RCC 7860 (cell line): Measurements from ENCODE around the gene SDF2.
A peak's percentile ranks its signal among the peaks of the same experiment; 100 is the strongest.
"Not testable (repeated sequence)": the region's sequence is repeated elsewhere in the genome, so short reads cannot be mapped to it uniquely, and the experiment has no call there.

ENCODE experiments used
- DNase-seq: peaks from one replicate; pipeline ENCODE4 v3.0.0-alpha.2; 2015; ENCODE audit warnings: low spot score
- FAIRE-seq: peaks from 2 replicates; lab custom pipeline; 2012; peaks lifted over from hg19 to GRCh38; lab: Jason Lieb, UNC

SDF2 gene

DNA sequence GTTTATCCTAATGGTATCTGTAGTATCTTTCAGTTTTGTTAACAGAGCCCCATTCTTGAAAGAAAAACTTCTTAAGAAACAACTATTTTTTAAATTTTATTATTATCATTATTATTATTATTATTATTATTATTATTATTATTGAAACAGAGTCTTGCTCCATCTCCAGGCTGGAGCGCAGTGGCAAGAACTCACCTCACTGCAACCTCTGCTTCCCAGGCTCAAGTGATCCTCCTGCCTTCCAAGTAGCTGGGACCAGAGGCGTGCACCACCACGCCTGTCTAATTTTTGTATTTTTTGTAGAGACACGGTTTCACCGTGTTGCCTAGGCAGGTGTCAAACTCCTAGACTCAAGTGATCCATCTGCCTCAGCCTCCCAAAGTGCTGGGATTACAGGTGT, 23.7 kb upstream of the SDF2 start:
- no peak for DNase-seq
- FAIRE-seq: no peak

DNA sequence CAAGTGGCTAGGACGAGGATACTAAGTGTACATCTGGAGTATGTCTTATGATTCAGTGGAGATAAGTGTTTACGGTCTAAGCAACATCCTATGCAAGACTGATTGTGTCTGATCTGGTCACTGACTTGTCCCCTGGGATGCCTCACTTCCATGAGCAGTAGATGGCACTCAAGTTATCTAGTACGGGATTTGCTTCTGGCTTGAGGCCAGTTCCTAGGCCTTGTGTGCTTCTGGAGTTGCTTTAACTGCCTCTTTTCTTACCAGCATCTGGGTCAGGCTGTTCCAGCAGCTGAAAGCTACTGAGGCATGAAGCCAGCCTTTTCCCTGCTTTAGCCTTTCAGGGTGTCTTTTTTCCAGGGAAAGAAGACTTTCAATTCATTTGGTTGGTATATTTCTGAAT, 23.3 kb upstream of the SDF2 start:
- FAIRE-seq (peak; percentile 24), DNase-seq (peak; percentile 76)

DNA sequence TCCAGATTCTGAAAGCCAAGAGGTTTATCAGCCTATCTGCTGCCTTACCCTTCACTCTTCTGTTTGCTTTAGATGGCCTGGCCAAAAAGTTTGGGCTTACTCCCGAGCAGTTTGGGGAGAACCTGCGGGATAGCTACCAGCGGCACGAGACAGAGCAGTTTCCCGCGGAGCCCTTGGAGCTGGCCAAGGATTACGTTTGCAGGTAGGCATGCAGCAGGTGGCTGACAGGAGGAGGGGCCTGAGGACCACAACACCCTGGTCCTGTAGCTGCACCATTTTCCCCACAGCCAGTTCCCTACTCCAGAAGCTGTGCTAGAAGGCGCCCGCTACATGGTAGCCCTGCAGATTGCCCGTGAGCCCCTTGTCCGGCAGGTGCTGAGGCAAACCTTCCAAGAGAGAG, 20.9 kb upstream of the SDF2 start:
- FAIRE-seq: no peak
- no peak for DNase-seq

DNA sequence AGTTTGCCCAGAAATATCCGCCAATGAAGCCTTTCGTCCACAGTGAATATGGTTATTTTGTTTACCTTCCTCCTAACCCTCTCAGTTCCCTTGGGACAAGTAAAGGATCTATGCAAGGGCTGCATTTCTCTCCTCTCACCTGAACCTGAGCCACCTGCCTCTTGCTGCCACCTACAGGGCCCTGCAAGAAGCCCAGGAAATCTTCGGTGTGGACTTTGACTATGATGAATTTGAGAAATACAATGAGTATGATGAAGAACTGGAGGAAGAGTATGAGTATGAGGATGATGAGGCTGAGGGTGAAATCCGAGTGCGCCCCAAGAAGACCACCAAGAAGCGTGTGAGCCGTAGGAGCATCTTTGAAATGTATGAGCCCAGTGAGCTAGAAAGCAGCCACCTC, 14.3 kb upstream of the SDF2 start:
- DNase-seq: peak; percentile 7
- FAIRE-seq: no peak

GRCh38 chr17:28675490-28675889, 13.8 kb upstream of the SDF2 start:
- FAIRE-seq: no peak
- no peak for DNase-seq

- DNase-seq (no peak), FAIRE-seq (no peak)
Measured at GRCh38 chr17:28669918-28670317, 8.2 kb upstream of the SDF2 start.

GRCh38 chr17:28667870-28668269, 6.2 kb upstream of the SDF2 start:
- DNase-seq: no peak
- no peak for FAIRE-seq

GRCh38 chr17:28665994-28666393, 4.3 kb upstream of the SDF2 start:
- no peak for DNase-seq

DNA sequence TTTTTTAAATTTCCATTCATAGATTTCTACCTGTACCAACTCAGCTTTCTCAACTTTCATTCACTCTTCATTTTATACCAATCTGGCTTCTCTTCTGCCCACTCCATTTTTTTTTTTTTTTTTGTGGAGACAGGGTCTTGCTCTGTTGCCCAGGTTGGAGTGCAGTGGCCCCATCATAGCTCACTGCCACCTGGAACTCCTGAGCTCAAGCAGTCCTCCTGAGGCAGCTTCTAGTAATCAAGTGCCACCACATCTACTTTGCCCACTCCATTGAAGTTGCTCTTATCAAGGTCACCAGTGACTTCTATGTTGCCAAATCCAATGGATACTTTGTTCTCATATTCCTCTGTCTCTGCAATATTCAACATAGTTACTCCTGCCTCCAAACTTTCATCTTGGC, 2.0 kb upstream of the SDF2 start:
- no peak for DNase-seq
- FAIRE-seq: no peak

More at GRCh38 chr17:28665994-28666393, 4.3 kb upstream of the SDF2 start:
- FAIRE-seq: no peak

DNA sequence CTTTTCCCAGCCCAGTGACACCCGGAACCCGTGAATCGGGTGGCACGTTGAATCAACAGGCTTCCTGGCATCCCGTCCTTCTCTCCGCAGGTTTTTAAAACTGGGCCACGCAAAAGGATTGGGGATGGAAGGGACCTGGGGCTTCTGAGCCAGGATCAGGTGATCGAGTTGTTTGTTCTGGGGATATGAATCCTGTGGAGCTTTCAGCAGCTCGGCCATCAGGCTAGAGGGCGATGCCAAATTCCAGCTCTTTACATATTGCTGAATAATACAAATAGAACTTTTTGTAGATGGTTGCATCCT, 772 bp upstream of the SDF2 start:
- DNase-seq: no peak
- no peak for FAIRE-seq

GRCh38 chr17:28659497-28659881, 2.2 kb downstream of the SDF2 start:
- DNase-seq, FAIRE-seq: not testable (repeated sequence)

GRCh38 chr17:28658766-28659496, 2.8 kb downstream of the SDF2 start:
- not testable (repeated sequence) for DNase-seq, FAIRE-seq

DNA sequence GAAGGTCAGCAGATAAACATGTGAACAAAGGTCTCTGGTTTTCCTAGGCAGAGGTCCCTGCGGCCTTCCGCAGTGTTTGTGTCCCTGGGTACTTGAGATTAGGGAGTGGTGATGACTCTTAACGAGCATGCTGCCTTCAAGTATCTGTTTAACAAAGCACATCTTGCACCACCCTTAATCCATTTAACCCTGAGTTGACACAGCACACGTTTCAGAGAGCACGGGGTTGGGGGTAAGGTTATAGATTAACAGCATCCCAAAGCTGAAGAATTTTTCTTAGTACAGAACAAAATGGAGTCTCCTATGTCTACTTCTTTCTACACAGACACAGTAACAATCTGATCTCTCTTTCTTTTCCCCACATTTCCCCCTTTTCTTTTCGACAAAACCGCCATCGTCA, 3.4 kb downstream of the SDF2 start:
- not testable (repeated sequence) for DNase-seq, FAIRE-seq

GRCh38 chr17:28657756-28658155, 4.0 kb downstream of the SDF2 start:
- FAIRE-seq: peak; percentile 70

DNA sequence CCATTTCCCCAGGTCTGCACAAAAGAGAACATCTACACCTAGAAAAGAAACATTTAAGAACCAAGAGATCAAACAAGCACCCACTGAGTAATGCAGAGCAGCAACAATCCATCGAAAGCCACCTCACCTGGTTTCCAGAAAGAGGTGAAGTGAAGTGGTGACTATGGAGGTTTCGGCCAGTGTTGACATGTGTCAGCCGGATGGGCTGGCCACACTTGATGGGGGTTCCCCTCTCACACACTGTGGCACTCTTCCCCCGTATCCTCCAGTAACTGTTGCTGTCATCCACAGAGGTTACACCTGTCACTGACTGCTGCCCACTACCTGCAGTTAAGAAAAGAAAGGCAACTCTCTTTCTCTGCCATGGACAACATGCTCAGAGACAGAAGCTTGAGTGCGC, 6.5 kb downstream of the SDF2 start:
- FAIRE-seq (no peak), DNase-seq (no peak)

More at GRCh38 chr17:28657756-28658155, 4.0 kb downstream of the SDF2 start:
- DNase-seq: peak; percentile 37

- no peak for DNase-seq
- no peak for FAIRE-seq
Measured at GRCh38 chr17:28648698-28649097, 13.0 kb downstream of the SDF2 start.

DNA sequence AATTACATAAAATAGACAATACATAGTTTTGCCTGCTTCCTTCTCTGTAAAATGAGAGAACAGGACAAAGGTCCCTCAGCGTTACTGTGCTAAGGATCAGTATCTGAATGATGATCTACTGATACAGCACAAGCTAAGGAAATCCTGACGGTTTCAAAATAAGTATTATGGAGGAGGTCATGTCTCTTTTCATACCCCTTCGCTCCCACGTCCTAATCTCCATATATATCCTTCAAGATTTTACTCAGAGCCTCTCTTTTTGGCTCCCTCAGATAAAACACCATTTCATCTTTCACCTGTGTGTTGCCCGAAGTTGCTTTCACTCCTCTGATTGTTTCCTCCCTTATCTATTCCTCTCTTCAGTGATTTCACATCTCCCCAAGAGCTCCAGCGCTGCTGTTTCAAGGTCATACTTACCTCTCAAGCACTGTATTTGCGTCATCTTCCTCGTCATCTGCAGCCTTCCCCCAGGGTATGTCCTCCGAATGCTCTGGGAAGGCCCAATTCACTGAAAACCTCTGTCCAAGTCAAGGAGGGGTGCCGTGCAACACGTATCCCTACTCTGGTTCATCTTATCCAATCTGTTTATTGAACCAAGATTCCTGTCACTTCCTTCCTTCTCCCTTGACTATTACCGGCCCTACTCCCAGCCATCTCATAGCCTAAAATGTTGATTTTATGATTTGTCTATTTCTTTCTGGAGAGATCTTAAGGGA, 15.5 kb downstream of the SDF2 start:
- FAIRE-seq (no peak), DNase-seq (no peak)

GRCh38 chr17:28645576-28645939, 16.1 kb downstream of the SDF2 start:
- DNase-seq: no peak
- FAIRE-seq: no peak

DNA sequence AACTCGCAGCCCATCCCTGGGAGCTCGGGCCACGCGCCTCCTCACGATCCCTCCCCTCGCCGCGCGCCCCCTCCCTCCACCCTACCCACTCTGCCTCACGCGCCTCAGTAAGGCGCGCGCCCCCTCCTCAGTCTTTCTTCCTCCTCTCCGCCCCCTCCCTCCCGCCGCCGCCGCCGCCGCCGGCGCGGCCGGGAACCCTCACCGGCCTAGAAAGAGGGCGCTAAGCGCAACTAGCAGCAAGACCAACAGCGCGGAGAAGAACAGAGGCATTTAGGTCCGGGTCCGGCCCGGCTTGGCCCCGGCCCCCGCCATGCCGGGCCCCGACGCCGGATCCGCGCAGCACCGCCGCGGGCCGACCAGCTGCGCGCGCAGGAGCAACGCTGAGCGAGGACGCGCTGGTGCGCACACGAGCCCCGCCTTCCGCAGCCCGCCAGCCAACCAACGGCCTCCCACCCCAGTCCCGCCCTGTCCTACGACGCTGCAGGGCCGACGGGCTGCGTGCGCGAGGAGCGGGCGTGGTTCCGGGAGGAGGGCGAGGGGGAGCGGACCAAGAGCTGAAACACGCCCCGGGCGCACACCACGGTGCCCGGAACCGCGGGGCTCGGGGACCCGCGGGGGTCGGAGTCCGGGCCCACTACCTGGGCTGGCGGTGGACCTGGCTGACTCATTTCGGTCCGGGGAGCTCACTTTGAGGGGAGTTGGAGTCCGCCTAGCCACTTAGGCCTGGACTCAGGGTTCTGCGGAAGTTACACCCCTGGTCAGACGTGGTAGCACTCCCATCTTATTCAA, 16.7 kb downstream of the SDF2 start, which contains the start of gene BLTP2:
Gene BLTP2, minus strand, starts transcription at position 372 of the 789 bp plus-strand sequence. Its CDS starts 102 bp downstream, at position 270.
- FAIRE-seq (no peak), DNase-seq (peak; percentile 75)

DNA sequence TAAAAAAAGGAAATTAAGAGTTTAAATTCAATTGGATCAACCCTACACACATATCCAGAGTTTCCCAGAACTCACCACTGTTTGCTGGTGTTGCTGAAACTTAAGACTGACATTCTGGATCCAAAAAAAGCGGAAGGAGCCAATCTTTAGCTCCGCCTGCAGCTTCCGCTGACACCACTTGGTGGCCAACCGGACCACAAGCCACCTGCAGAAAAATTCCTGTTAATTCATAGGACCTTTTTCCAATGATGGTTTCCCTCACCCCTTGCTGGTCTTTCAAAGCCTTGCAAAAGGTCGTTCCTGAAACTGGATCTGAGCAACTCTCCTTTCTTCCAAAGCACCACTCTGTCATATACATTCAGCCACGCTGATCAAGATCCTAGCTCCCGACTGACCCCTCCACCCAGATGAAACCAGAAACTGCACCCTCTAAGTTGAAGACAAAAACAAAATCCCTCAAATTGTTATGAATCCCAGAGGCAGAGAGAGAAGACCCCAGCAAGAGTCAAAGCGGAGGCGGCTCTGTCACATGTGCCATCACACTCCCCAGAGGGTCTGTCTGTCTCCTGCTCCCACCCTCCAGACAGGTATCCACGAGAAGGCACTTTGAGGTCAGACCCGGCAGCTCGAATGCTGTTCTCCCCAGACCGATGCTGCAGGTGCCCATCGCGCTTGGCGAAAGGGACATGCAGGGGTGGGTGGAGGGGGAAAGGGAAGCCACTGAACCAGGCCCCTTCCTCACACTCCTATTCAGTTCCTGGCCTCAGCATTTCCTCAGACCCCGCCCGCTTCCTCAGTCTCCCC, 17.5 kb downstream of the SDF2 start:
- DNase-seq (peak; percentile 29), FAIRE-seq (peak; percentile 59)

- FAIRE-seq (no peak), DNase-seq (no peak)
Measured at GRCh38 chr17:28641579-28641978, 20.1 kb downstream of the SDF2 start.
